COR-L47 (cell line): ENCODE measurements around the gene AMPD3.

Source experiments
- DNase-seq: peaks from one replicate; lab custom pipeline; 2025; lab: John Stamatoyannopoulos, UW

Gene AMPD3

GRCh38 chr11:10438458-10438857, 16.6 kb upstream of the AMPD3 start:
- DNase-seq: no peak

- no peak for DNase-seq
These were observed 15.7 kb upstream of the AMPD3 start for GRCh38 chr11:10439351-10439750.

GRCh38 chr11:10439924-10440323, 15.1 kb upstream of the AMPD3 start:
- DNase-seq: no peak

GRCh38 chr11:10440401-10440800, 14.7 kb upstream of the AMPD3 start:
- no peak for DNase-seq

GRCh38 chr11:10441091-10441490, 14.0 kb upstream of the AMPD3 start:
- no peak for DNase-seq

DNA sequence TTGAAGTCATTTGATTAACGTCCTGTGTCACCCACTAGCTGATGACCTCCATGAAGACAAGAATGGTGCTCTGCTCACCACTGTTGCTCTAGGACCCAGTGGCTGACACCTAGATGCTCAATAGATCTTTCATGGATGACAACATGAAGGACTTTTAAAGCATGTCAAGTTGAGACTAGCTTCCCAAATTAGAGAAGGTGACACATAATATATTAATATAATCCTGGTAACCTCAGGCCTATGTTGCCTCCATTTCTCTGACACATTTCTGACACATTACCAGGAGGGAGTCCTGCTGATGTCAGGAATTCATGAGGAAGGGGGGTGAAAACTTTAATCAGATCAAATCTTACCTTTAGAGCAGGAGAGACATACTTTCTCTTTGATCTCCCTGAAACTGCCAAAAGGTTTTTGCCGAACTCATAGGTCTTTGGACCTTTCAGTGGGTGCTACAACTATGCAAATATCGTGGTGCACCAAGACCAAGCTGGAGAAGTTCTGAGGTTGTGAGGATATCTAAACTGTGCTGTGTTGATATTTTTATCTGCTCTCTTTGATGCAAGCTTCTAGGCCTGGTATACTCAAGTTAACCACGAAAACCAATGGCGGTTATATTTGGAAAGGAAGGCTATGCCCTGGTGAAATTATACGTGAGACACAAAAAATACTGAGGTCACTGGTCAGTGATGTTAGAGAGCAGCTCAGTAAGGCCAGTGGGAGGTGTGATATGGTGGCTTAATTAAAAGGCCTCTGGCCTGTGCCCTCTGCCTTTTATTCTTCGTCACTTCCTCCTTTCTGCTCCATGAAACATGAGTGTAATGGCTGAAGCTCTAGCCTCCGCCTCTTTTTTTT, 13.2 kb upstream of the AMPD3 start:
- DNase-seq: no peak

GRCh38 chr11:10443152-10443551, 11.9 kb upstream of the AMPD3 start:
- DNase-seq: no peak

DNA sequence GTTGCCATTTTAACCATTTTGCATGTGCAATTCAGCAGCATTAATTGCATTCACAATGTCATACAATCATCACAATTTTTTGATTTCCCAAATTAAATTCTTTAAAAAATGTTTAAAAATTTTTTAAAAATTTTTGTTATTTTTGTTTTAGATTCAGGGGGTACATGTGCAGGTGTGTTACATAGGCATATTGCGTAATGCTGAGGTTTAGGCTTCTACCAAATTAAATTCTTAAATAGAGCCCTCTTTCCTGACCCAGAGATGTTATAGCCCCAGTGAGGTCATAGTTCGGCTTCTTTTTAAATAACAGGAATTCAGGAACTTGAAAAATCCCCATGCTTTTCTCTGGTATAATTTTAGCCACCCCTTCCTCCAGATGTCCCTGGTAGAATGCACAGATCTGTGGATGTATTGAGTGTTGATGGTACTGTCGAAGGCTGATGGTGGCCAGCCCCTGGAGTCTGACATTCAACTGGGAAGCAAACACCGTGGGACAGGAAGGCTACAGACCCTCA, 11.3 kb upstream of the AMPD3 start:
- DNase-seq: no peak

DNA sequence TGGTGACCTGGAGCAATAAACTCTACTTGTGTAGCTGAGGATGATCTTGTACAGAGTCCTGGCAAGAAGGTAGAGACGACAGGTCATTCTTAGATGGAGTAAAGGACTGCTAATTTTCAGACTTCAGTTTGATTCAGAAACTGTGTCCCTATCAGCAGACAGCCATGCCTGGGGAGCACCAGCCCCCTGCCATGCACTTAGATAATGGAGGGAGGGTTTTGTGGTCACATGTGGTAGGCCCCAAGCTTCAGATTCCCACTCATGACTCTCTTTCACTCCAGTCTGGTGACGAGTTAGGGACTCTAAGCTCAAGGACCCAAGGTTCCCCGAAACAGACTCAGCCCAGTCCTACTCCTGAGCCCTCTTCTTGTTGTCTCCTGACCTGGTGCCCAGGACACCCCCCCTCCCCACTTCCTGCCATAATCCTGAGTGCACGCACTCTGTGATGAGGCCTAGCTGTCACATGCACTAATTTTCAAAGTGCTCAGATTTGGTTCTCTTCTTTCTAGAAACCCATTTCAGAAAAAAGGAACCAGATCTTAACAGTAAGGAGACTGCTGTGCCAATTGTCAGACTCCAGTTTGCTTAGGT, 10.2 kb upstream of the AMPD3 start:
- DNase-seq: no peak

DNA sequence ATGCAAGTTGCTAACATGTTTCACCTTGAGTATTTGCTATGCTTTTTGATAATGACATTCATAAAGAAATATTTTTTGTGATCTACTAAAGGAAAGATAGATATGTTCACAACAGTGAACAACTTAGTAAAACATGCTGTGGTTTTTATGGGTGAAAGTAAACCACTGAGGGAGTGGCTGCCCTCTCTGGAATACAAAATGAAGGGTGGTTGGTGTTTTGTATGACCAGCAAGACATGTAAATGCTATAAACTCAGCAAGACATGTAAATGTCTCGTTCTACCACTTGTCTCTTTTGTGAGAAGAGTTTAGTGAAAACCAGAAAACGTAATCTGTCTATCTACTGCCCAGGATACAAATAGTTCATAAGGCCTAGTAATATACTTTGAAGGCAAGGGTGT, 7.6 kb upstream of the AMPD3 start:
- no peak for DNase-seq

- DNase-seq: peak; percentile 44
These were observed 4.3 kb upstream of the AMPD3 start for GRCh38 chr11:10450462-10451425.

- DNase-seq: no peak
These were observed 3.5 kb upstream of the AMPD3 start for GRCh38 chr11:10451426-10452116.

GRCh38 chr11:10452211-10452767, 2.8 kb upstream of the AMPD3 start:
- DNase-seq: no peak

DNA sequence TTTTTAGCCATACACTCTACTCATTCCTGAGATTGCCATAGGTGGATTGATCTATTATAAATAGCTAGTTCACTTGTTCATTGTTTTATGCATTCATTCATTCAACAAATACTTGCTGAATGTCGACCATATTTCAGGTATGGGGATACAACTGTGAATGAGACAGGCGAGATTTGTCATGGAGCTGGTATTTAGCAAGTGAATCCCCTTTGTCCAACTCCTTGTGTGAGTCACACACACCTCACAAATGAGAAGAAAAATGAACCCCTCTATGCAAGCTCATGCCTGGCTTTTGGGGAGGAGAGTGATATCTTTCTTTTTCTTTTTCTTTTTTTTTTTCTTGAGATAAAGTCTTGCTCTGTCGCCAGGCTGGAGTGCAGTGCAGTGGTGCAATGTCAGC, 1.8 kb upstream of the AMPD3 start:
- DNase-seq: no peak

- DNase-seq: peak; percentile 56
These were observed 798 bp downstream of the AMPD3 start for GRCh38 chr11:10455637-10456487.

- peak; percentile 15 for DNase-seq
These were observed 1.5 kb downstream of the AMPD3 start for GRCh38 chr11:10456519-10456918.

GRCh38 chr11:10457901-10458300, 2.8 kb downstream of the AMPD3 start:
- DNase-seq: no peak

DNA sequence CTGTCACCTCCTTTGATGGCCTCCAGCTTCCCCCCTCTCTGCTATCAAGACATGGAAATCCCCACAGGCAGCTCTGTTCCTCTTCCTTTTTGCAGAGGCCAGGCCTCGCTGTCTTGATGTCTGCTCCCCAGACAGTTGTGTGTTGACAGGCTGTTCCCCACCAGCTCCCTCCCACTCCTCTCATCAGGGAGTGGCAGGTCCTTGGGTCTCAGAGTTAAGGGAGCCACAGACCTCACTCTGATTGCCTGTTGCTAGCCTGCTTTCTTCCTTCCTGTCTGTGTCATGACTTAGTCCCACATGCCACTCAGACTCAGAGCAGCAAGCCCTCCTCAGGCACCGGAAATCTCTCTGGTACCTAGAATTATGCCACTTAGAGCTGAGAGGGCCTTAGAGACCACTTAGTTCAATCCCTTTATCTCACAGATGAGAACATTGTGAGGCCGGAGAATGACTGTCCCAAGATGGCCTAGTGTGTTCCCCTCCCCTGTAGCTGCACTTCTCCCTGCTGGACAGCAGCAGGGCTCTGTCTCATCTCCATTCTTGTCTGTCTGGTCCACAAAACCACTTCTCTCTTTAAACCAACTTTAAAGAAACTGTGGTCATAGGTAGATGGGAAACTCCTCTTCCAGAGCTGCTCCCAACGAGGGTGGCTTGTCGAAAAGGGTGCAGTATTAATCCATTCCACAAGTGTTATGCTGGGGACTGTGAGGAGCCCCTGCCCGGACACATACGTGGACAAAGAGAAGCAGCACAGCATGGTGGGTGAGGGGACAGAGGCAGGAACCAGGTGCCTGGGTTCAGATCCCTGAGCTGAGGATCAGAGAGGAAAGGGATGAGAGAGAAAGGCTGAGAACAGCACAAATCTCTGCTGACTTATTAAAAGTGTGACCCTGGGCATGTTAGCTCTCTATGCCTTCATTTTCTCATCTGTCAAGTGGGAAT, 4.2 kb downstream of the AMPD3 start:
- no peak for DNase-seq

DNA sequence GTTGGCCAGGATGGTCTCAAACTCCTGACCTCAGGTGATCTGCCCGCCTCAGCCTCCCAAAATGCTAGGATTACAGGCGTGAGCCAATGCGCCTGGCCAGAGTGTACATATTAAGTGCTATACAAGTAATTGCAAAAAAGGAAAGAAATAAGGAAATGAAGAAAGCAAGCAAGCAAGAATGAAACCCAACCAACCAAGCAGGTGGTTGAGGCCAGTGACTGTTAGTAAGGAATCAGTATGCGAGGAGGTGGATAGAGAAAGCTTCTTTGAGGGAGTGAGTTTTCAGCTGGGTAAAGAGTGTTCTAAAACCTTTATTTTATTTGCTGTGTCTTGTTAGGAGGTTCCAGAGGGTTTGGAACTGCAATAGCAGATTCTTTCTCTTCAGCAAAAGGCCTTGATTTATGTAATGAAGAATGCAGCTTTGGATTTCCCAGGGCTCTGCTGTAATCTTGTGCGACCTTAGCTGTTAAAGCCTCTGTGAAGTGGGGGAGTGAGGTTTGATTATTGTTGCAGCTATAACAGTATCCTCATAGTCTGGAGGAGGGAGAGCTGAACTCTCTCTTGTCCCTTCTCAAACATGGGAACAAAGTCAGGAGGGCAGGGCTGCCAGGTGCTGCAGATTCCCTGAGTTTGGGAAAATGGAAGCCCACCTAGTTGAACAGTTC, 5.7 kb downstream of the AMPD3 start:
- no peak for DNase-seq
